SHP77 treated with DMSO at 0.1 percent for 48 hours (cell line): ENCODE results near the gene BAG2.

Experiments used
- DNase-seq: peaks from one replicate; lab custom pipeline; 2025; lab: John Stamatoyannopoulos, UW

The BAG2 gene

GRCh38 chr6:57221936-57222742 lies 50.0 kb downstream of the BAG2 start, which contains the start of gene RAB23:
TSS of gene RAB23 (minus strand) at chr6:57222307. CDS start at chr6:57210380, 11,927 bp downstream.
- DNase-seq, result peak; percentile 68

DNA sequence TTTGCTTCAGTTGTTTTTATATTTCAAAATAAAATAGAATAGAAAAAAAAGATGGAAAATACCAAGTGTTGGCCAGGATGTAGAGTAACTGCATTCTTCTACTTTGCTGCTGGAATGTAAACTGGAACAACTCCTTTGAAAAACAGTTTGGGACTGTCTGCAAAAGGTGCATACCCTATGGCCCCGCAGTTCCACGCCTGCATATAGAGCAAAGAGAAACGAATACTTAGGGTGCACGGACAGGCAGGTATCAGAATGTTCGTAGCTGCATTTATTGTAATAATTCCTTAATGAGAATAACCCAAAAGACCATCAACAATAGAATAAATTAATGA lies 50.6 kb downstream of the BAG2 start:
- DNase-seq, result no peak

DNA sequence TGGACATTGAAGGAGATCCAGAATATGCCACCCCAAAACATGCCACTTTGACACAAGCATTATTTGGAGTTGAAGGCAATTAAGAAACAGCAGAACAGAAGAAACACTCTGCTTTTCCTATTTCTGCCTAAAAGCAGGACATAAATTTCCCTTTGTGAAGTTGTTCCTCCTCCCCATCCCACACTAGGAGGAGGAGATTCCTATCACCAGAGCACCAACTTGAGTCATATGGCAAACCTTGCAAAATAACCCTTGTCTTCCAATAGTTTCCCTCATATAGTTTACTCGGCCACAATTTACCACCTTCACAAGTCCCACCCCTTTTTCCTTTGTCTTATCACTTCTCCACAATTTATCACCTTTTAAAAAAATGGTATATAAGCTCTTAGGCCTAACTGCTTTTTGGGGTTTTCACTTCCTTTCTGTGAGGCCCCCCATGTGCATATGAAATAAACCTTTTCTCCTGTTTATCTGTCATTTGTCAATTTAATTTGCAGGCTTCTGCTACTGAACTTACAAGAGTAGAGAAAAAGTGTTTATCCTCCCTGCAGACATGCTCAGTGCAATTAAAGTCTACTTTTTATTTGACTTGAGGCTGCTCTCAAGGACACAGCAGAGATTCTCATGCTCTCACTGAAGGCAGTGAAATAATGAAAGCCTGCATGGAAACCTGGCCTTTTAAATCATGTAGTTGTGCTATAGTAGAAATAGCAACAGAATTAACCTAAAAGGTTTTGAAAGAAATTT lies 52.8 kb downstream of the BAG2 start:
- no peak for DNase-seq

DNA sequence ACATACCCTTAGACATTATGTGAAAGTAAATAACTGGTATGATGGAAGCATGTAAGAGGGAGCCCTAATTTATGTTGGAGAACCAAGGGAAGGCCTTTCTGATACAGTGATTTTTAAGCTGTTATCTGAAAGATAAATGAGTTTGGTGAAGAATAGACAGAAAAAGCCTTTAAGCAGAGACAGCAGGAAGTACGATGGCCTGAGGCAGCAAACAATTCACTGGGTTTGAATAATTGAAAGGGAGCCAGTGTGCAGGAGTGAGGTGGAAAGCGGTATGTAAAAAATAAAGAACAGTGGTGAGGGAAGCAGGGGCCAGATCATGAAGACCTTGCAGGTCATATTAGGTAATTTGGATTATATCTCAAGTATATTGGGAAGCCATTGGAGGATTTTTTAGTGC lies 54.1 kb downstream of the BAG2 start:
- no peak for DNase-seq
